ENCODE results near the gene UBQLN3. TPM values are rescaled to one million over a fixed set of nuclear protein-coding genes. Genes with fewer than 3 reads are reported as not detected.

The UBQLN3 gene
- total RNA-seq, 1 experiment from 2014 or later: not detected

GRCh38 chr11:5522308-5522707, 12.6 kb upstream of the UBQLN3 start:
- H3K9me2 ChIP-seq (ENCODE audit: insufficient read depth): no peaks in the 10 kb centered on the region
- H4K20me1 ChIP-seq (ENCODE audit: insufficient read depth): no peaks in the 10 kb centered on the region
- H3K36me3 ChIP-seq (ENCODE audit: control insufficient read depth in 1 of 2, insufficient read depth in 2 of 2, low read length in 2 of 2): no peaks in the 10 kb centered on the region
- no peak overlapping the region for H3K4me3 ChIP-seq (replicated peaks in 1 of 2; ENCODE audit: low read depth in 1 of 2, low read length in 2 of 2)
- no peak for TF ChIP-seq JUND (IDR thresholded peaks at IDR 0.05)
- TF ChIP-seq CBX3 (IDR thresholded peaks at IDR 0.05; ENCODE audit: low read depth): no peak
- no peak for TF ChIP-seq REST (IDR thresholded peaks at IDR 0.05; ENCODE audit: low read depth)
- TF ChIP-seq SIN3A (IDR thresholded peaks at IDR 0.05; ENCODE audit: low read depth): no peak
- TF ChIP-seq RAD21 (IDR thresholded peaks at IDR 0.05; ENCODE audit: low read depth): no peak
- no peak for TF ChIP-seq ZBTB33 (IDR thresholded peaks at IDR 0.05; ENCODE audit: extremely low read depth, insufficient replicate concordance, low read length)
- TF ChIP-seq EZH2 (IDR thresholded peaks at IDR 0.05): no peak
- no peak for TF ChIP-seq CTCF (IDR thresholded peaks at IDR 0.05 in 2 of 3, conservative IDR thresholded peaks at IDR 0.05 in 1 of 3; ENCODE audit: borderline replicate concordance in 1 of 3, insufficient read depth in 1 of 3, low read depth in 2 of 3, low read length in 2 of 3)
- no peak for TF ChIP-seq POLR2A (IDR thresholded peaks at IDR 0.05; ENCODE audit: borderline replicate concordance, extremely low read depth, insufficient read depth, insufficient read length)
- TF ChIP-seq ZFX (IDR thresholded peaks at IDR 0.05): no peak
- no peak for TF ChIP-seq SP1 (IDR thresholded peaks at IDR 0.05; ENCODE audit: low read depth)
- TF ChIP-seq TCF7L2 (IDR thresholded peaks at IDR 0.05; ENCODE audit: borderline replicate concordance, extremely low read depth, insufficient read depth, insufficient read length): no peak
- TF ChIP-seq EZH2phosphoT487 (IDR thresholded peaks at IDR 0.05; ENCODE audit: borderline replicate concordance): no peak
- no peak for TF ChIP-seq ATF3 (IDR thresholded peaks at IDR 0.05)
- ATAC-seq (peak; percentile 14; the same call in 1 of the 2 replicates), DNase-seq (ENCODE audit: low read depth, low spot score) (no peak)
- no peak overlapping the region for H3K9ac ChIP-seq (ENCODE audit: low read length)
- RAD21 ChIA-PET (ENCODE audit: low non-redundant PET in 1 of 2, low total read pairs in 2 of 2, uncharacterized antibody in 2 of 2, unreplicated experiment in 2 of 2): no interaction called here
- no peak overlapping the region for H3K4me2 ChIP-seq (ENCODE audit: low read length)
- no peaks in the 10 kb centered on the region for H3K9me3 ChIP-seq (ENCODE audit: control insufficient read depth in 1 of 2, insufficient read depth in 1 of 2, low read depth in 1 of 2, low read length in 2 of 2)
- H3K4me1 ChIP-seq (ENCODE audit: control insufficient read depth in 1 of 2, insufficient read depth in 2 of 2, low read length in 2 of 2): no peaks in the 10 kb centered on the region
- CTCF ChIA-PET: no interaction called here
- intact Hi-C loops (cut with micrococcal nuclease): no loop called here
- no peak overlapping the region for H3K27ac ChIP-seq (ENCODE audit: low read depth, low read length)
- POLR2A ChIA-PET: interaction anchor here (1.9 kb wide), 1 partner anchor 17 kb away, joined by 5 read pairs; no protein-coding TSS in a partner anchor
- no peaks in the 10 kb centered on the region for H3K79me2 ChIP-seq (ENCODE audit: insufficient read depth, low read length)
- peaks cover 24% of the 10 kb centered on the region; the same call in 1 of the 2 replicates for H3K27me3 ChIP-seq (ENCODE audit: insufficient read depth, low read length)
- no TSS peak for BruUV-seq (replicated peaks)
- H2AFZ ChIP-seq (ENCODE audit: low read depth, low read length, poor library complexity, severe bottlenecking): no peak overlapping the region

Measured in HCT116 (cell line).